B cell (primary cell): ENCODE measurements around the gene MRPS27. TPM values are rescaled to one million over a fixed set of nuclear protein-coding genes. Genes with fewer than 3 reads are reported as not detected.

ENCODE experiments used
- ATAC-seq: fragments of 200-7000 bp; cut with Tn5 transposase; one replicate; pipeline ENCODE4 v1.10.0; 2021; ENCODE audit warnings: low read depth, mild to moderate bottlenecking, moderate number of reproducible peaks, moderate library complexity
- CTCF ChIA-PET: fragments of 350-600 bp; sonication (Branson Sonifier 250); formaldehyde crosslinking; loops from one replicate; lab custom pipeline; 2021; ENCODE audit warnings: antibody characterized with exemption, inconsistent platforms; lab: Charles Lee
- POLR2A ChIA-PET: fragments of 350-600 bp; sonication (Branson Sonifier 250); formaldehyde crosslinking; loops from one replicate; lab custom pipeline; 2021; ENCODE audit warnings: antibody characterized with exemption; lab: Charles Lee
- DNase-seq: peaks from one replicate; pipeline ENCODE4 v3.0.0; 2013
- H2AFZ ChIP-seq: 2 replicates; pipeline ENCODE4 v1.6.1; 2012; ENCODE audit warnings: mild to moderate bottlenecking, low read depth, low read length; ENCODE audit not compliant: insufficient read depth, poor library complexity, severe bottlenecking
- H3K27ac ChIP-seq, 2 donors: 1 replicate in 1 of 2; 2 replicates in 1 of 2; pipeline ENCODE4 v1.5.1; 2012 to 2013; ENCODE audit warnings: low read length in 2 of 2, mild to moderate bottlenecking in 2 of 2, moderate library complexity in 1 of 2
- H3K27me3 ChIP-seq, 4 experiments: fragments of 200-600 bp in 1 of 4; sonication (generic) in 1 of 4; replicated peaks in 1 of 4; 1 replicate in 2 of 4; 2 replicates in 2 of 4; pipeline versions ENCODE4 v1.6.1 to v1.7.0; 2013 to 2016; ENCODE audit warnings: low read length in 3 of 4, mild to moderate bottlenecking in 2 of 4, mixed read lengths in 1 of 4, moderate library complexity in 1 of 4; ENCODE audit not compliant: insufficient read depth in 4 of 4, control insufficient read depth in 3 of 4; ENCODE audit errors: control extremely low read depth in 1 of 4
- H3K36me3 ChIP-seq, 2 experiments: replicated peaks in 1 of 2; 1 replicate in 1 of 2; 2 replicates in 1 of 2; pipeline versions ENCODE4 v1.6.1 to v1.7.1; 2013; ENCODE audit warnings: low read length in 1 of 2; ENCODE audit not compliant: insufficient read depth in 2 of 2, control insufficient read depth in 1 of 2; ENCODE audit errors: control extremely low read depth in 1 of 2, extremely low read depth in 1 of 2
- H3K4me1 ChIP-seq, 2 donors: fragments of 200-600 bp in 1 of 2; sonication (generic) in 1 of 2; 1 replicate in 1 of 2; 2 replicates in 1 of 2; pipeline versions ENCODE4 v1.5.1 to v1.6.1; 2013 to 2017; ENCODE audit warnings: low read length in 2 of 2; ENCODE audit not compliant: control insufficient read depth in 2 of 2, insufficient read depth in 2 of 2
- H3K4me2 ChIP-seq: replicated peaks from 2 replicates; pipeline ENCODE3; 2012; ENCODE audit warnings: mild to moderate bottlenecking, low read depth, low read length; ENCODE audit not compliant: poor library complexity, severe bottlenecking
- H3K4me3 ChIP-seq, 5 experiments: fragments of 200-600 bp in 1 of 5; sonication (generic) in 1 of 5; 1 replicate in 3 of 5; 2 replicates in 2 of 5; pipeline versions ENCODE4 v1.5.1 to v1.7.0; 2011 to 2016; ENCODE audit warnings: low read length in 4 of 5, mild to moderate bottlenecking in 4 of 5, low read depth in 2 of 5, control low read depth in 1 of 5, moderate library complexity in 1 of 5; ENCODE audit not compliant: insufficient read depth in 1 of 5; ENCODE audit errors: control extremely low read depth in 1 of 5, extremely low read depth in 1 of 5
- H3K79me2 ChIP-seq: fragments of 200-600 bp; sonication (generic); one replicate; pipeline ENCODE4 v1.6.0; 2016; ENCODE audit warnings: low read length; ENCODE audit not compliant: control insufficient read depth, insufficient read depth
- H3K9ac ChIP-seq: fragments of 200-600 bp; sonication (generic); 2 replicates; pipeline ENCODE4 v1.6.1; 2017; ENCODE audit warnings: mild to moderate bottlenecking, low read length, moderate library complexity
- H3K9me3 ChIP-seq, 3 donors: one replicate each; pipeline versions ENCODE4 v1.6.1 to v1.7.1; 2013; ENCODE audit warnings: low read length in 2 of 3; ENCODE audit not compliant: control insufficient read depth in 2 of 3, insufficient read depth in 1 of 3; ENCODE audit errors: control extremely low read depth in 1 of 3
- H4K20me1 ChIP-seq: 2 replicates; pipeline ENCODE4 v1.6.0; 2012; ENCODE audit warnings: mild to moderate bottlenecking, low read length; ENCODE audit not compliant: insufficient read depth, control insufficient read depth, poor library complexity, severe bottlenecking
- H3K27ac Mint-ChIP-seq: one replicate; pipeline ENCODE4 v1.8.0; 2021; ENCODE audit warnings: mixed read lengths
- H3K27me3 Mint-ChIP-seq: one replicate; pipeline ENCODE4 v1.8.0; 2021; ENCODE audit warnings: mixed read lengths
- H3K4me1 Mint-ChIP-seq: one replicate; pipeline ENCODE4 v1.8.0; 2021; ENCODE audit warnings: mixed read lengths
- H3K4me3 Mint-ChIP-seq: one replicate; pipeline ENCODE4 v1.8.0; 2021; ENCODE audit warnings: mixed read lengths
- H3K9me3 Mint-ChIP-seq: one replicate; pipeline ENCODE4 v1.8.0; 2022; ENCODE audit warnings: mixed read lengths; ENCODE audit not compliant: insufficient read depth
- CTCF ChIP-seq: fragments of 200-600 bp; IDR thresholded peaks from one replicate; pipeline ENCODE4 v1.8.0; 2022; ENCODE audit warnings: antibody characterized with exemption, mild to moderate bottlenecking
- EZH2 ChIP-seq: IDR thresholded peaks from 2 replicates; pipeline ENCODE4 v1.6.1; 2012; ENCODE audit warnings: borderline replicate concordance, low read depth, mild to moderate bottlenecking, moderate library complexity, low read length; ENCODE audit not compliant: insufficient read depth, poor library complexity, severe bottlenecking
- WGBS: methylation state at CpG from one replicate; pipeline ENCODE4 v1.1.5; 2013; ENCODE audit warnings: missing lambda C conversion rate; ENCODE audit not compliant: insufficient coverage; 5-methylcytosine and 5-hydroxymethylcytosine counted together
- intact Hi-C: fragments of 100-400 bp; cut with micrococcal nuclease; formaldehyde crosslinking; loops from one replicate; pipeline ENCODE4 v1.10.0; 2022
- polyA plus RNA-seq: library from polyadenylated mRNA; depleted of rRNA; stranded (reverse); fragments of >200 nt; gene quantifications from 2 replicates; pipeline ENCODE4 v1.2.3, GENCODE V29; 2012
- total RNA-seq, 2 donors: library from RNA; stranded (reverse); fragments of 120-200 nt in 1 of 2; gene quantifications; 1 replicate in 1 of 2; 2 replicates in 1 of 2; pipeline versions ENCODE4 v1.2.3 to v1.2.4, GENCODE V29; 2013 to 2022

Gene MRPS27
- total and polyA plus RNA-seq, 2 donors (not counting 1 experiment from before 2014, with no cell fraction given): 33.4 to 58.3 TPM

- H3K4me2 ChIP-seq: no peak overlapping the region
- no peaks in the 10 kb centered on the region for H3K9me3 Mint-ChIP-seq
- no peaks in the 10 kb centered on the region for H3K27me3 Mint-ChIP-seq
- intact Hi-C loops: no loop called here
- H3K27me3 ChIP-seq: no peaks in the 10 kb centered on the region
- no peak overlapping the region for H2AFZ ChIP-seq
- CTCF ChIA-PET: interaction anchor here (1.8 kb wide), 1 partner anchor 73 kb away, joined by 6 read pairs; no protein-coding TSS in a partner anchor
- no peak overlapping the region for H3K4me3 Mint-ChIP-seq
- H3K27ac Mint-ChIP-seq: no peak overlapping the region
- H3K79me2 ChIP-seq: no peaks in the 10 kb centered on the region
- WGBS: no CpG with 5 or more reads among the region's 1 CpG
- H3K9me3 ChIP-seq: no peaks in the 10 kb centered on the region
- H3K27ac ChIP-seq: no peak overlapping the region
- TF ChIP-seq EZH2: no peak
- no peak for TF ChIP-seq CTCF
- H3K9ac ChIP-seq: no peak overlapping the region
- peaks cover 16% of the 10 kb centered on the region for H3K4me1 Mint-ChIP-seq
- ATAC-seq (no peak), DNase-seq (no peak)
- no peaks in the 10 kb centered on the region for H3K4me1 ChIP-seq
- POLR2A ChIA-PET: no interaction called here
- H4K20me1 ChIP-seq: no peaks in the 10 kb centered on the region
- H3K36me3 ChIP-seq: peaks cover 15 to 48% of the 10 kb centered on the region in 2 experiments
- no peak overlapping the region for H3K4me3 ChIP-seq
These were observed 84.3 kb downstream of the MRPS27 start for GRCh38 chr5:72235725-72236124.

GRCh38 chr5:72234868-72235267, 85.2 kb downstream of the MRPS27 start:
- no peaks in the 10 kb centered on the region for H3K9me3 Mint-ChIP-seq
- ChIA-PET CTCF (interaction anchor here (1.8 kb wide), 1 partner anchor 73 kb away, joined by 6 read pairs; no protein-coding TSS in a partner anchor), POLR2A (no interaction called here)
- TF ChIP-seq CTCF (no peak), EZH2 (no peak)
- H3K9me3 ChIP-seq: no peaks in the 10 kb centered on the region
- H3K4me2 ChIP-seq: no peak overlapping the region
- ATAC-seq: no peak
- no peak overlapping the region for H3K27ac ChIP-seq
- no peaks in the 10 kb centered on the region for H3K27me3 ChIP-seq
- no peak overlapping the region for H3K4me3 Mint-ChIP-seq
- H3K27me3 Mint-ChIP-seq: no peaks in the 10 kb centered on the region
- H3K9ac ChIP-seq: no peak overlapping the region
- no CpG with 5 or more reads among the region's 1 CpG for WGBS
- peaks cover 16% of the 10 kb centered on the region for H3K4me1 Mint-ChIP-seq
- no peak overlapping the region for H3K4me3 ChIP-seq
- H4K20me1 ChIP-seq: no peaks in the 10 kb centered on the region
- H2AFZ ChIP-seq: no peak overlapping the region
- H3K27ac Mint-ChIP-seq: no peak overlapping the region
- intact Hi-C loops: no loop called here
- peaks cover 19 to 56% of the 10 kb centered on the region in 2 experiments for H3K36me3 ChIP-seq
- no peaks in the 10 kb centered on the region for H3K79me2 ChIP-seq
- H3K4me1 ChIP-seq: no peaks in the 10 kb centered on the region
- no peak for DNase-seq
